ENCODE data around the gene PSMB5.

Gene PSMB5

DNA sequence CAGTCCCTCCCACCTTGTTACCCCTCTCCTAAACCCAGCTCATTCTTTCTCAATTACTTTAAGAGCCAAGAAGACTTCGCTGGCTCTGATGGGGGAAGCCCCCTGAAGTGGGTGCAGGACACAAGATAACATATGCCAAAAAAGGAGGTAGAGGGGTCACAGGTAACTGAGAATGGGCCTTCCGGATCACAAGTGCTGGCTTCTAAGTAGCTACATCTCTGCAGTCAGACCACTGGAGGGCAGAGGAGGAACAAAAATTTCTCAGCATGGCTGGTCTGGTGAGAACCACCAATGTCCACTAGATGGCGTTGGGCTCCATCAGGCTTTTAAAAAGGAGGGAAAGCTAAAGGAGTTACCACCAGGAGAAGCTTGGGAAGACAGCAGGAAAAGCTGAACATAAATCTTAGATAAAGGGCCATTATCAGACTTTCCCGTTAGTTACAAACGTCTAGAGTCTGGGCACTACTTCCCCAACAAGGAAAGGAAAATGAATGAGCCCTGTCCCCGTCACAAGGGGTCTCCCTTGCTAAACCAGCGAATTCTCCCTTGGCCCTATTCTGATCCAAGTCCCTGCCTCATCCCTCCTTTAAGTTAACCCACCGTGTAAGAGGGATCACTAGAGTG, 34.2 kb upstream of the PSMB5 start (continued):
- no peak for TF ChIP-seq ZNF292 (tag by site-specific recombination; IDR thresholded peaks at IDR 0.05; ENCODE audit: borderline replicate concordance, low read depth)
- 0 out of 2 replicates have a peak, but pooled peaks have one; percentile 18 for TF ChIP-seq SP3 (tag by site-specific recombination; IDR thresholded peaks at IDR 0.05)
- TF ChIP-seq ZNF747 (tag by site-specific recombination; IDR thresholded peaks at IDR 0.05) = no peak
- no peak for TF ChIP-seq ZNF19 (tag by site-specific recombination; IDR thresholded peaks at IDR 0.05; ENCODE audit: low read depth)
- TF ChIP-seq ZNF16 (tag by site-specific recombination; IDR thresholded peaks at IDR 0.05; ENCODE audit: low read depth) = no peak
- TF ChIP-seq, protein P1, sequence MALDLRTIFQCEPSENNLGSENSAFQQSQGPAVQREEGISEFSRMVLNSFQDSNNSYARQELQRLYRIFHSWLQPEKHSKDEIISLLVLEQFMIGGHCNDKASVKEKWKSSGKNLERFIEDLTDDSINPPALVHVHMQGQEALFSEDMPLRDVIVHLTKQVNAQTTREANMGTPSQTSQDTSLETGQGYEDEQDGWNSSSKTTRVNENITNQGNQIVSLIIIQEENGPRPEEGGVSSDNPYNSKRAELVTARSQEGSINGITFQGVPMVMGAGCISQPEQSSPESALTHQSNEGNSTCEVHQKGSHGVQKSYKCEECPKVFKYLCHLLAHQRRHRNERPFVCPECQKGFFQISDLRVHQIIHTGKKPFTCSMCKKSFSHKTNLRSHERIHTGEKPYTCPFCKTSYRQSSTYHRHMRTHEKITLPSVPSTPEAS (tag by site-specific recombination; IDR thresholded peaks at IDR 0.05) = no peak
- TF ChIP-seq BCL11A (tag by site-specific recombination; IDR thresholded peaks at IDR 0.05; ENCODE audit: low read depth) = no peak
- no peak for TF ChIP-seq RBAK (tag by site-specific recombination; IDR thresholded peaks at IDR 0.05)
- TF ChIP-seq, protein P2, sequence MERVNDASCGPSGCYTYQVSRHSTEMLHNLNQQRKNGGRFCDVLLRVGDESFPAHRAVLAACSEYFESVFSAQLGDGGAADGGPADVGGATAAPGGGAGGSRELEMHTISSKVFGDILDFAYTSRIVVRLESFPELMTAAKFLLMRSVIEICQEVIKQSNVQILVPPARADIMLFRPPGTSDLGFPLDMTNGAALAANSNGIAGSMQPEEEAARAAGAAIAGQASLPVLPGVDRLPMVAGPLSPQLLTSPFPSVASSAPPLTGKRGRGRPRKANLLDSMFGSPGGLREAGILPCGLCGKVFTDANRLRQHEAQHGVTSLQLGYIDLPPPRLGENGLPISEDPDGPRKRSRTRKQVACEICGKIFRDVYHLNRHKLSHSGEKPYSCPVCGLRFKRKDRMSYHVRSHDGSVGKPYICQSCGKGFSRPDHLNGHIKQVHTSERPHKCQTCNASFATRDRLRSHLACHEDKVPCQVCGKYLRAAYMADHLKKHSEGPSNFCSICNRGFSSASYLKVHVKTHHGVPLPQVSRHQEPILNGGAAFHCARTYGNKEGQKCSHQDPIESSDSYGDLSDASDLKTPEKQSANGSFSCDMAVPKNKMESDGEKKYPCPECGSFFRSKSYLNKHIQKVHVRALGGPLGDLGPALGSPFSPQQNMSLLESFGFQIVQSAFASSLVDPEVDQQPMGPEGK (tag by site-specific recombination; IDR thresholded peaks at IDR 0.05) = no peak
- peak; percentile 36; the same call in 1 of the 2 replicates for TF ChIP-seq KLF8 (tag by site-specific recombination; IDR thresholded peaks at IDR 0.05)
- peak; percentile 40; the same call in 1 of the 2 replicates for TF ChIP-seq ZBTB48 (tag by site-specific recombination; IDR thresholded peaks at IDR 0.05)
- TF ChIP-seq ZNF610 (tag by site-specific recombination; IDR thresholded peaks at IDR 0.05; ENCODE audit: borderline replicate concordance) = peak; percentile 37; the same call in 1 of the 2 replicates
- TF ChIP-seq ZFHX2 (tag by site-specific recombination; conservative IDR thresholded peaks at IDR 0.05) = no peak
- TF ChIP-seq ZNF561 (tag by site-specific recombination; IDR thresholded peaks at IDR 0.05; ENCODE audit: borderline replicate concordance) = no peak
- TF ChIP-seq ZNF843 (tag by site-specific recombination; IDR thresholded peaks at IDR 0.05) = no peak
- no peak for TF ChIP-seq ZBTB21 (tag by site-specific recombination; IDR thresholded peaks at IDR 0.05)
- no peak for TF ChIP-seq ZBTB7A (tag by site-specific recombination; IDR thresholded peaks at IDR 0.05; ENCODE audit: low read depth)
- no peak for TF ChIP-seq ZBTB1 (tag by site-specific recombination; IDR thresholded peaks at IDR 0.05)
- TF ChIP-seq, protein P3, sequence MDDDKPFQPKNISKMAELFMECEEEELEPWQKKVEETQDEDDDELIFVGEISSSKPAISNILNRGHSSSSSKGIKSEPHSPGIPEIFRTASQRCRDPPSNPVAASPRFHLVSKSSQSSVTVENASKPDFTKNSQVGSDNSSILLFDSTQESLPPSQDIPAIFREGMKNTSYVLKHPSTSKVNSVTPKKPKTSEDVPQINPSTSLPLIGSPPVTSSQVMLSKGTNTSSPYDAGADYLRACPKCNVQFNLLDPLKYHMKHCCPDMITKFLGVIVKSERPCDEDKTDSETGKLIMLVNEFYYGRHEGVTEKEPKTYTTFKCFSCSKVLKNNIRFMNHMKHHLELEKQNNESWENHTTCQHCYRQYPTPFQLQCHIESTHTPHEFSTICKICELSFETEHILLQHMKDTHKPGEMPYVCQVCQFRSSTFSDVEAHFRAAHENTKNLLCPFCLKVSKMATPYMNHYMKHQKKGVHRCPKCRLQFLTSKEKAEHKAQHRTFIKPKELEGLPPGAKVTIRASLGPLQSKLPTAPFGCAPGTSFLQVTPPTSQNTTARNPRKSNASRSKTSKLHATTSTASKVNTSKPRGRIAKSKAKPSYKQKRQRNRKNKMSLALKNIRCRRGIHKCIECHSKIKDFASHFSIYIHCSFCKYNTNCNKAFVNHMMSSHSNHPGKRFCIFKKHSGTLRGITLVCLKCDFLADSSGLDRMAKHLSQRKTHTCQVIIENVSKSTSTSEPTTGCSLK (tag by site-specific recombination; IDR thresholded peaks at IDR 0.05) = no peak
- TF ChIP-seq SCRT1 (tag by site-specific recombination; IDR thresholded peaks at IDR 0.05; ENCODE audit: borderline replicate concordance) = no peak
- TF ChIP-seq ZNF623 (tag by site-specific recombination; IDR thresholded peaks at IDR 0.05) = no peak
- peak; percentile 82 for TF ChIP-seq ZNF366 (tag by site-specific recombination; conservative IDR thresholded peaks at IDR 0.05)
- peak; percentile 37; the same call in 1 of the 2 replicates for TF ChIP-seq ZNF2 (tag by site-specific recombination; IDR thresholded peaks at IDR 0.05)
- 0 out of 2 replicates have a peak, but pooled peaks have one; percentile 37 for TF ChIP-seq SP7 (tag by site-specific recombination; IDR thresholded peaks at IDR 0.05)
- TF ChIP-seq, protein P4, sequence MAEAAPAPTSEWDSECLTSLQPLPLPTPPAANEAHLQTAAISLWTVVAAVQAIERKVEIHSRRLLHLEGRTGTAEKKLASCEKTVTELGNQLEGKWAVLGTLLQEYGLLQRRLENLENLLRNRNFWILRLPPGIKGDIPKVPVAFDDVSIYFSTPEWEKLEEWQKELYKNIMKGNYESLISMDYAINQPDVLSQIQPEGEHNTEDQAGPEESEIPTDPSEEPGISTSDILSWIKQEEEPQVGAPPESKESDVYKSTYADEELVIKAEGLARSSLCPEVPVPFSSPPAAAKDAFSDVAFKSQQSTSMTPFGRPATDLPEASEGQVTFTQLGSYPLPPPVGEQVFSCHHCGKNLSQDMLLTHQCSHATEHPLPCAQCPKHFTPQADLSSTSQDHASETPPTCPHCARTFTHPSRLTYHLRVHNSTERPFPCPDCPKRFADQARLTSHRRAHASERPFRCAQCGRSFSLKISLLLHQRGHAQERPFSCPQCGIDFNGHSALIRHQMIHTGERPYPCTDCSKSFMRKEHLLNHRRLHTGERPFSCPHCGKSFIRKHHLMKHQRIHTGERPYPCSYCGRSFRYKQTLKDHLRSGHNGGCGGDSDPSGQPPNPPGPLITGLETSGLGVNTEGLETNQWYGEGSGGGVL (tag by site-specific recombination; IDR thresholded peaks at IDR 0.05) = no peak
- TF ChIP-seq, protein P5, sequence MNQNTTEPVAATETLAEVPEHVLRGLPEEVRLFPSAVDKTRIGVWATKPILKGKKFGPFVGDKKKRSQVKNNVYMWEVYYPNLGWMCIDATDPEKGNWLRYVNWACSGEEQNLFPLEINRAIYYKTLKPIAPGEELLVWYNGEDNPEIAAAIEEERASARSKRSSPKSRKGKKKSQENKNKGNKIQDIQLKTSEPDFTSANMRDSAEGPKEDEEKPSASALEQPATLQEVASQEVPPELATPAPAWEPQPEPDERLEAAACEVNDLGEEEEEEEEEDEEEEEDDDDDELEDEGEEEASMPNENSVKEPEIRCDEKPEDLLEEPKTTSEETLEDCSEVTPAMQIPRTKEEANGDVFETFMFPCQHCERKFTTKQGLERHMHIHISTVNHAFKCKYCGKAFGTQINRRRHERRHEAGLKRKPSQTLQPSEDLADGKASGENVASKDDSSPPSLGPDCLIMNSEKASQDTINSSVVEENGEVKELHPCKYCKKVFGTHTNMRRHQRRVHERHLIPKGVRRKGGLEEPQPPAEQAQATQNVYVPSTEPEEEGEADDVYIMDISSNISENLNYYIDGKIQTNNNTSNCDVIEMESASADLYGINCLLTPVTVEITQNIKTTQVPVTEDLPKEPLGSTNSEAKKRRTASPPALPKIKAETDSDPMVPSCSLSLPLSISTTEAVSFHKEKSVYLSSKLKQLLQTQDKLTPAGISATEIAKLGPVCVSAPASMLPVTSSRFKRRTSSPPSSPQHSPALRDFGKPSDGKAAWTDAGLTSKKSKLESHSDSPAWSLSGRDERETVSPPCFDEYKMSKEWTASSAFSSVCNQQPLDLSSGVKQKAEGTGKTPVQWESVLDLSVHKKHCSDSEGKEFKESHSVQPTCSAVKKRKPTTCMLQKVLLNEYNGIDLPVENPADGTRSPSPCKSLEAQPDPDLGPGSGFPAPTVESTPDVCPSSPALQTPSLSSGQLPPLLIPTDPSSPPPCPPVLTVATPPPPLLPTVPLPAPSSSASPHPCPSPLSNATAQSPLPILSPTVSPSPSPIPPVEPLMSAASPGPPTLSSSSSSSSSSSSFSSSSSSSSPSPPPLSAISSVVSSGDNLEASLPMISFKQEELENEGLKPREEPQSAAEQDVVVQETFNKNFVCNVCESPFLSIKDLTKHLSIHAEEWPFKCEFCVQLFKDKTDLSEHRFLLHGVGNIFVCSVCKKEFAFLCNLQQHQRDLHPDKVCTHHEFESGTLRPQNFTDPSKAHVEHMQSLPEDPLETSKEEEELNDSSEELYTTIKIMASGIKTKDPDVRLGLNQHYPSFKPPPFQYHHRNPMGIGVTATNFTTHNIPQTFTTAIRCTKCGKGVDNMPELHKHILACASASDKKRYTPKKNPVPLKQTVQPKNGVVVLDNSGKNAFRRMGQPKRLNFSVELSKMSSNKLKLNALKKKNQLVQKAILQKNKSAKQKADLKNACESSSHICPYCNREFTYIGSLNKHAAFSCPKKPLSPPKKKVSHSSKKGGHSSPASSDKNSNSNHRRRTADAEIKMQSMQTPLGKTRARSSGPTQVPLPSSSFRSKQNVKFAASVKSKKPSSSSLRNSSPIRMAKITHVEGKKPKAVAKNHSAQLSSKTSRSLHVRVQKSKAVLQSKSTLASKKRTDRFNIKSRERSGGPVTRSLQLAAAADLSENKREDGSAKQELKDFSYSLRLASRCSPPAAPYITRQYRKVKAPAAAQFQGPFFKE (tag by site-specific recombination; IDR thresholded peaks at IDR 0.05; ENCODE audit: borderline replicate concordance) = no peak

All from HEK293 (cell line).